Measurements from ENCODE around the gene ABCA3. TPM values are rescaled to one million over a fixed set of nuclear protein-coding genes. Genes with fewer than 3 reads are reported as not detected.

Gene ABCA3
- total and polyA plus RNA-seq, 11 donors, result 6.7 to 16.5 (median 9.6) TPM

GRCh38 chr16:2364638-2365210 is 24.2 kb upstream of the ABCA3 start:
- Histone ChIP-seq H3K4me1 (peaks cover 0 to 15% (median 7%) of the 10 kb centered on the region in 12 donors), H3K36me3 (no peaks in the 10 kb centered on the region), H3K27me3 (peaks cover 0 to 5% (median 0%) of the 10 kb centered on the region in 9 donors), H3K27ac (peak overlapping the region in 1 of 12 donors; percentile 38), H3K4me3 (no peak overlapping the region), H3K9me3 (no peaks in the 10 kb centered on the region)
- intact Hi-C loops (cut with DNase I), result loop anchor here in 1 of 10 donors (10.0 kb wide), 1 partner anchor 60 kb away; no protein-coding TSS in a partner anchor
- DNase-seq (no peak), ATAC-seq (peak in 1 of 4 donors; percentile 50)
- TF ChIP-seq POLR2A (IDR thresholded peaks at IDR 0.05) (no peak), CTCF (IDR thresholded peaks at IDR 0.05) (no peak)
- WGBS, 4 donors, result 4 to 13% (median 12%) methylated on average over 3 of the region's 3 CpGs

- Histone ChIP-seq H3K4me3 (no peak overlapping the region), H3K27ac (no peak overlapping the region), H3K27me3 (peaks cover 0 to 17% (median 0%) of the 10 kb centered on the region in 9 donors), H3K36me3 (no peaks in the 10 kb centered on the region), H3K4me1 (peaks cover 0 to 15% (median 7%) of the 10 kb centered on the region in 12 donors), H3K9me3 (no peaks in the 10 kb centered on the region)
- no peak for TF ChIP-seq POLR2A (IDR thresholded peaks at IDR 0.05)
- no peak for TF ChIP-seq CTCF (IDR thresholded peaks at IDR 0.05)
- ATAC-seq (no peak), DNase-seq (no peak)
- intact Hi-C loops (cut with DNase I), result loop anchor here in 1 of 10 donors (10.0 kb wide), 1 partner anchor 57 kb away; no protein-coding TSS in a partner anchor
- WGBS, 4 donors, result 68 to 82% (median 77%) methylated on average over 3 of the region's 3 CpGs
Observed at GRCh38 chr16:2362218-2362617, 21.7 kb upstream of the ABCA3 start.

GRCh38 chr16:2361129-2361528 is 20.6 kb upstream of the ABCA3 start:
- intact Hi-C loops (cut with DNase I), result loop anchor here in 1 of 10 donors (10.0 kb wide), 1 partner anchor 56 kb away; no protein-coding TSS in a partner anchor
- WGBS, 4 donors, result 74 to 83% (median 80%) methylated on average over 4 of the region's 4 CpGs

More at GRCh38 chr16:2361129-2361528, 20.6 kb upstream of the ABCA3 start:
- Histone ChIP-seq H3K27me3 (peaks cover 0 to 17% (median 0%) of the 10 kb centered on the region in 9 donors), H3K27ac (no peak overlapping the region), H3K36me3 (no peaks in the 10 kb centered on the region), H3K4me1 (peaks cover 0 to 15% (median 7%) of the 10 kb centered on the region in 12 donors), H3K9me3 (no peaks in the 10 kb centered on the region), H3K4me3 (no peak overlapping the region)
- DNase-seq, result no peak
- no peak for ATAC-seq
- no peak for TF ChIP-seq POLR2A (IDR thresholded peaks at IDR 0.05)
- no peak for TF ChIP-seq CTCF (IDR thresholded peaks at IDR 0.05)
